SK-N-SH (cell line): ENCODE measurements around the gene ETS2. TPM values are rescaled to one million over a fixed set of nuclear protein-coding genes. Genes with fewer than 3 reads are reported as not detected.

Experiments used
- CTCF ChIA-PET: fragments of 300-600, 350-600 bp; formaldehyde crosslinking; extraction: SDS; loops from one replicate; lab custom pipeline; 2021; lab: Yijun Ruan, JAX
- POLR2A ChIA-PET: fragments of 350-600 bp; sonication (Branson Sonifier 250); formaldehyde crosslinking; extraction: SDS; loops from one replicate; lab custom pipeline; 2020; ENCODE audit warnings: antibody characterized with exemption, inconsistent platforms; lab: Yijun Ruan, JAX
- DNase-seq: peaks from one replicate; pipeline ENCODE4 v3.0.0; 2012
- H2AFZ ChIP-seq: fragments of 200-600 bp; sonication (generic); 2 replicates; pipeline ENCODE4 v1.8.1; 2016; ENCODE audit warnings: antibody characterized with exemption, mild to moderate bottlenecking, low read depth
- H3F3A ChIP-seq: fragments of 200-600 bp; sonication (generic); replicated peaks from 2 replicates; pipeline ENCODE3; 2016; ENCODE audit warnings: antibody characterized with exemption, mild to moderate bottlenecking; ENCODE audit not compliant: insufficient read depth
- H3K27ac ChIP-seq, 2 experiments: fragments of 200-500 bp in 1 of 2; fragments of 200-600 bp in 1 of 2; sonication (Bioruptor generic) in 1 of 2; sonication (generic), shearing (Covaris generic) in 1 of 2; 2 replicates each; pipeline versions ENCODE4 v1.5.1 to v1.6.1; 2014 to 2016; ENCODE audit warnings: low read depth in 2 of 2, inconsistent platforms in 1 of 2, low read length in 1 of 2, mild to moderate bottlenecking in 1 of 2, mixed read lengths in 1 of 2
- H3K27me3 ChIP-seq: fragments of 200-600 bp; sonication (generic), shearing (Covaris generic); 2 replicates; pipeline ENCODE4 v1.6.1; 2016; ENCODE audit warnings: mixed run types; ENCODE audit not compliant: insufficient read depth
- H3K36me3 ChIP-seq, 2 experiments: fragments of 200-500 bp in 1 of 2; fragments of 200-600 bp in 1 of 2; sonication (Bioruptor generic) in 1 of 2; sonication (generic) in 1 of 2; replicated peaks in 1 of 2; 2 replicates each; pipeline versions ENCODE3 to v1.5.1; 2014 to 2016; ENCODE audit warnings: low read length in 1 of 2, mild to moderate bottlenecking in 1 of 2; ENCODE audit not compliant: insufficient read depth in 2 of 2, control insufficient read depth in 1 of 2
- H3K4me1 ChIP-seq, 2 experiments: fragments of 200-500 bp in 1 of 2; fragments of 200-600 bp in 1 of 2; sonication (Bioruptor generic) in 1 of 2; sonication (generic), shearing (Covaris generic) in 1 of 2; 2 replicates each; pipeline versions ENCODE4 v1.5.1 to v1.6.1; 2014 to 2016; ENCODE audit warnings: low read depth in 1 of 2, low read length in 1 of 2, mixed run types in 1 of 2; ENCODE audit not compliant: insufficient read depth in 2 of 2, control insufficient read depth in 1 of 2
- H3K4me2 ChIP-seq: fragments of 200-600 bp; sonication (generic), shearing (Covaris generic); 2 replicates; pipeline ENCODE4 v1.6.1; 2017; ENCODE audit warnings: mixed run types
- H3K4me3 ChIP-seq, 2 experiments: fragments of 200-500 bp in 1 of 2; fragments of 200-600 bp in 1 of 2; sonication (Bioruptor generic) in 1 of 2; sonication (generic), shearing (Covaris generic) in 1 of 2; 2 replicates each; pipeline versions ENCODE4 v1.5.1 to v1.8.1; 2014 to 2016; ENCODE audit warnings: low read depth in 2 of 2, inconsistent platforms in 1 of 2, low read length in 1 of 2, mild to moderate bottlenecking in 1 of 2, mixed read lengths in 1 of 2, moderate library complexity in 1 of 2
- H3K79me2 ChIP-seq: fragments of 200-600 bp; sonication (generic); 2 replicates; pipeline ENCODE4 v1.8.1; 2017; ENCODE audit warnings: mild to moderate bottlenecking; ENCODE audit not compliant: insufficient read depth
- H3K9ac ChIP-seq: fragments of 200-600 bp; sonication (generic); 2 replicates; pipeline ENCODE4 v1.6.1; 2017; ENCODE audit warnings: mixed run types
- H3K9me2 ChIP-seq: fragments of 200-600 bp; sonication (generic); 2 replicates; pipeline ENCODE4 v1.6.1; 2017; ENCODE audit warnings: mixed run types
- H3K9me3 ChIP-seq: fragments of 200-600 bp; sonication (generic); 2 replicates; pipeline ENCODE4 v1.6.1; 2017; ENCODE audit warnings: mixed run types, mild to moderate bottlenecking, moderate library complexity
- H4K20me1 ChIP-seq: fragments of 200-600 bp; sonication (generic); 2 replicates; pipeline ENCODE4 v1.6.1; 2017; ENCODE audit warnings: mild to moderate bottlenecking, mixed run types; ENCODE audit not compliant: insufficient read depth
- ELF1 ChIP-seq: IDR thresholded peaks from 2 replicates; pipeline ENCODE4 v1.4.0; 2012
- EZH2phosphoT487 ChIP-seq: fragments of 200-600 bp; sonication (generic); IDR thresholded peaks from 2 replicates; pipeline ENCODE4 v1.6.1; 2017; ENCODE audit warnings: low read depth, mixed run types, mild to moderate bottlenecking, antibody characterized with exemption, moderate library complexity, borderline replicate concordance
- FOSL2 ChIP-seq: IDR thresholded peaks from 2 replicates; pipeline ENCODE4 v1.4.0; 2012; ENCODE audit warnings: low read depth, mild to moderate bottlenecking, moderate library complexity, borderline replicate concordance
- FOXJ3 ChIP-seq: sonication (generic); formaldehyde crosslinking; IDR thresholded peaks from 2 replicates; pipeline ENCODE4 v1.5.1; 2020; ENCODE audit warnings: mild to moderate bottlenecking, missing genetic modification reagents
- FOXM1 ChIP-seq: IDR thresholded peaks from 2 replicates; pipeline ENCODE4 v1.4.0; 2012; ENCODE audit warnings: low read depth, mild to moderate bottlenecking
- GABPA ChIP-seq: IDR thresholded peaks from 2 replicates; pipeline ENCODE4 v1.4.0; 2012; ENCODE audit warnings: low read depth, mild to moderate bottlenecking
- JUND ChIP-seq: IDR thresholded peaks from 2 replicates; pipeline ENCODE4 v1.4.0; 2012
- MAX ChIP-seq: IDR thresholded peaks from 2 replicates; pipeline ENCODE4 v1.4.0; 2012; ENCODE audit warnings: low read depth
- MEF2A ChIP-seq: IDR thresholded peaks from 2 replicates; pipeline ENCODE4 v1.4.0; 2012; ENCODE audit warnings: low read depth, borderline replicate concordance
- NFIC ChIP-seq: IDR thresholded peaks from 2 replicates; pipeline ENCODE4 v1.4.0; 2012; ENCODE audit warnings: borderline replicate concordance
- NRF1 ChIP-seq: IDR thresholded peaks from 2 replicates; pipeline ENCODE4 v1.6.1; 2012; ENCODE audit warnings: low read depth, mild to moderate bottlenecking, low read length
- PBX3 ChIP-seq: IDR thresholded peaks from 2 replicates; pipeline ENCODE4; 2012
- RCOR1 ChIP-seq: fragments of 150-350 bp; IDR thresholded peaks from 2 replicates; pipeline ENCODE4 v1.6.1; 2017; ENCODE audit warnings: antibody characterized with exemption, low read length
- REST ChIP-seq: IDR thresholded peaks from 2 replicates; pipeline ENCODE4 v1.6.1; 2012; ENCODE audit warnings: mild to moderate bottlenecking, low read depth, low read length, moderate library complexity
- RXRA ChIP-seq: IDR thresholded peaks from 2 replicates; pipeline ENCODE4 v1.4.0; 2012; ENCODE audit warnings: low read depth, mild to moderate bottlenecking, borderline replicate concordance
- SMC3 ChIP-seq: IDR thresholded peaks from 2 replicates; pipeline ENCODE4 v1.6.1; 2012; ENCODE audit warnings: low read depth, low read length, improper control_type of control experiment
- TCF12 ChIP-seq: IDR thresholded peaks from 2 replicates; pipeline ENCODE4 v1.4.0; 2012
- TEAD4 ChIP-seq: IDR thresholded peaks from 2 replicates; pipeline ENCODE4 v1.4.0; 2012; ENCODE audit warnings: mild to moderate bottlenecking, borderline replicate concordance; ENCODE audit not compliant: insufficient read depth
- YY1 ChIP-seq: IDR thresholded peaks from 2 replicates; pipeline ENCODE4 v1.4.0; 2012; ENCODE audit warnings: low read depth, mild to moderate bottlenecking
- WGBS: methylation state at CpG from one replicate; pipeline ENCODE4 v1.1.6; 2017; ENCODE audit warnings: low lambda C conversion rate; 5-methylcytosine and 5-hydroxymethylcytosine counted together
- polyA plus RNA-seq, 3 experiments: library from polyadenylated mRNA; depleted of rRNA; stranded (reverse); fragments of >200 nt; gene quantifications; 2 replicates each; pipeline ENCODE4 v1.2.3, GENCODE V29; 2012
- TF ChIP-seq, protein P1 (sequence below): IDR thresholded peaks from 2 replicates; pipeline ENCODE4 v1.4.0; 2012; ENCODE audit warnings: low read depth, borderline replicate concordance
- TF ChIP-seq, protein P2 (sequence below): fragments of 200-600 bp; sonication (generic); IDR thresholded peaks from 2 replicates; pipeline ENCODE4 v1.6.1; 2017; ENCODE audit warnings: antibody characterized with exemption, mild to moderate bottlenecking, moderate library complexity
- TF ChIP-seq, protein P3 (sequence below): IDR thresholded peaks from 2 replicates; pipeline ENCODE4 v1.4.0; 2012; ENCODE audit warnings: low read depth, borderline replicate concordance

Gene ETS2
- polyA plus RNA-seq, 1 of the 3 experiments (the other 2 are of a cell fraction) = 16.3 TPM

- TF ChIP-seq, protein P1, sequence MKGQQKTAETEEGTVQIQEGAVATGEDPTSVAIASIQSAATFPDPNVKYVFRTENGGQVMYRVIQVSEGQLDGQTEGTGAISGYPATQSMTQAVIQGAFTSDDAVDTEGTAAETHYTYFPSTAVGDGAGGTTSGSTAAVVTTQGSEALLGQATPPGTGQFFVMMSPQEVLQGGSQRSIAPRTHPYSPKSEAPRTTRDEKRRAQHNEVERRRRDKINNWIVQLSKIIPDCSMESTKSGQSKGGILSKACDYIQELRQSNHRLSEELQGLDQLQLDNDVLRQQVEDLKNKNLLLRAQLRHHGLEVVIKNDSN = no peak
- TF ChIP-seq TCF12 = peak; percentile 87
- no peak for TF ChIP-seq GABPA
- no peak for TF ChIP-seq PBX3
These were observed 47.1 kb upstream of the ETS2 start (continued) for GRCh38 chr21:38758501-38759214.

- ChIA-PET CTCF (interaction anchor here (0.5 to 1.6 kb wide), 8 partner anchors 10 to 418 kb away, joined by 3 to 5 read pairs (median 4); no protein-coding TSS in a partner anchor), POLR2A (interaction anchor here (0.9 kb wide), 1 partner anchor 38 kb away, joined by 5 read pairs; no protein-coding TSS in a partner anchor)
- peak overlapping the region; percentile 64 for H2AFZ ChIP-seq
- peak; percentile 35 for DNase-seq
- H3K9ac ChIP-seq = peak overlapping the region; percentile 49
- no peak overlapping the region; a peak in 1 of 4 replicates for H3K4me3 ChIP-seq
- WGBS = 17% methylated on average over 6 of the region's 6 CpGs
- no peaks in the 10 kb centered on the region for H4K20me1 ChIP-seq
- H3K9me3 ChIP-seq = no peaks in the 10 kb centered on the region
- no peaks in the 10 kb centered on the region for H3K9me2 ChIP-seq
- H3K27me3 ChIP-seq = no peaks in the 10 kb centered on the region
- H3K4me1 ChIP-seq = peaks cover 29 to 46% of the 10 kb centered on the region in 2 experiments
- H3K79me2 ChIP-seq = no peaks in the 10 kb centered on the region
- H3F3A ChIP-seq = peaks cover 52% of the 10 kb centered on the region
- H3K4me2 ChIP-seq = peak overlapping the region; percentile 35
- no peaks in the 10 kb centered on the region for H3K36me3 ChIP-seq
- H3K27ac ChIP-seq = peak overlapping the region; percentile 84 to 89
- TF ChIP-seq FOXM1 (peak; percentile 52; the same call in 1 of the 2 replicates), EZH2phosphoT487 (no peak), JUND (peak; percentile 69), REST (0 out of 2 replicates have a peak, but pooled peaks have one; percentile 25), YY1 (no peak), MAX (no peak), TCF12 (peak; percentile 77), TEAD4 (peak; percentile 69), NRF1 (no peak), FOSL2 (peak; percentile 39; the same call in 1 of the 2 replicates), FOXJ3 (CRISPR knock-in tag) (no peak), RXRA (no peak), GABPA (no peak), SMC3 (no peak), RCOR1 (peak; percentile 87), ELF1 (0 out of 2 replicates have a peak, but pooled peaks have one; percentile 21), NFIC (peak; percentile 80), MEF2A (peak; percentile 53; the same call in 1 of the 2 replicates)
- TF ChIP-seq, protein P2, sequence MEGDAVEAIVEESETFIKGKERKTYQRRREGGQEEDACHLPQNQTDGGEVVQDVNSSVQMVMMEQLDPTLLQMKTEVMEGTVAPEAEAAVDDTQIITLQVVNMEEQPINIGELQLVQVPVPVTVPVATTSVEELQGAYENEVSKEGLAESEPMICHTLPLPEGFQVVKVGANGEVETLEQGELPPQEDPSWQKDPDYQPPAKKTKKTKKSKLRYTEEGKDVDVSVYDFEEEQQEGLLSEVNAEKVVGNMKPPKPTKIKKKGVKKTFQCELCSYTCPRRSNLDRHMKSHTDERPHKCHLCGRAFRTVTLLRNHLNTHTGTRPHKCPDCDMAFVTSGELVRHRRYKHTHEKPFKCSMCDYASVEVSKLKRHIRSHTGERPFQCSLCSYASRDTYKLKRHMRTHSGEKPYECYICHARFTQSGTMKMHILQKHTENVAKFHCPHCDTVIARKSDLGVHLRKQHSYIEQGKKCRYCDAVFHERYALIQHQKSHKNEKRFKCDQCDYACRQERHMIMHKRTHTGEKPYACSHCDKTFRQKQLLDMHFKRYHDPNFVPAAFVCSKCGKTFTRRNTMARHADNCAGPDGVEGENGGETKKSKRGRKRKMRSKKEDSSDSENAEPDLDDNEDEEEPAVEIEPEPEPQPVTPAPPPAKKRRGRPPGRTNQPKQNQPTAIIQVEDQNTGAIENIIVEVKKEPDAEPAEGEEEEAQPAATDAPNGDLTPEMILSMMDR = no peak
- TF ChIP-seq, protein P3, sequence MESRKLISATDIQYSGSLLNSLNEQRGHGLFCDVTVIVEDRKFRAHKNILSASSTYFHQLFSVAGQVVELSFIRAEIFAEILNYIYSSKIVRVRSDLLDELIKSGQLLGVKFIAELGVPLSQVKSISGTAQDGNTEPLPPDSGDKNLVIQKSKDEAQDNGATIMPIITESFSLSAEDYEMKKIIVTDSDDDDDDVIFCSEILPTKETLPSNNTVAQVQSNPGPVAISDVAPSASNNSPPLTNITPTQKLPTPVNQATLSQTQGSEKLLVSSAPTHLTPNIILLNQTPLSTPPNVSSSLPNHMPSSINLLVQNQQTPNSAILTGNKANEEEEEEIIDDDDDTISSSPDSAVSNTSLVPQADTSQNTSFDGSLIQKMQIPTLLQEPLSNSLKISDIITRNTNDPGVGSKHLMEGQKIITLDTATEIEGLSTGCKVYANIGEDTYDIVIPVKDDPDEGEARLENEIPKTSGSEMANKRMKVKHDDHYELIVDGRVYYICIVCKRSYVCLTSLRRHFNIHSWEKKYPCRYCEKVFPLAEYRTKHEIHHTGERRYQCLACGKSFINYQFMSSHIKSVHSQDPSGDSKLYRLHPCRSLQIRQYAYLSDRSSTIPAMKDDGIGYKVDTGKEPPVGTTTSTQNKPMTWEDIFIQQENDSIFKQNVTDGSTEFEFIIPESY = no peak
These were observed 46.3 kb upstream of the ETS2 start for GRCh38 chr21:38759413-38759812.
